Left lung (tissue), 10 donors: ENCODE measurements around the gene ATP6V1F. TPM values are rescaled to one million over a fixed set of nuclear protein-coding genes. Genes with fewer than 3 reads are reported as not detected.

Source experiments
- ATAC-seq: fragments of 200-7000 bp; cut with Tn5 transposase; one replicate; pipeline ENCODE4 v1.9.1; 2020; ENCODE audit warnings: moderate library complexity
- DNase-seq, 4 donors: peaks; one replicate each; pipeline ENCODE4 v3.0.0-alpha.2; 2013 to 2020
- H3K27ac ChIP-seq, 2 donors: fragments of 200-600 bp; sonication (generic) in 1 of 2; one replicate each; pipeline versions ENCODE4 v1.5.0 to v1.8.0; 2020 to 2021
- H3K27me3 ChIP-seq, 2 donors: fragments of 200-600 bp; sonication (generic) in 1 of 2; one replicate each; pipeline versions ENCODE4 v1.5.0 to v1.8.0; 2020 to 2021
- H3K36me3 ChIP-seq, 2 donors: fragments of 200-600 bp; sonication (generic) in 1 of 2; one replicate each; pipeline versions ENCODE4 v1.5.0 to v1.8.0; 2020 to 2021
- H3K4me1 ChIP-seq, 2 donors: fragments of 200-600 bp; one replicate each; pipeline ENCODE4 v1.8.0; 2021
- H3K4me3 ChIP-seq, 2 donors: fragments of 200-600 bp; sonication (generic) in 1 of 2; one replicate each; pipeline versions ENCODE4 v1.5.0 to v1.8.0; 2020 to 2021; ENCODE audit warnings: mild to moderate bottlenecking in 1 of 2
- H3K9me3 ChIP-seq, 2 donors: fragments of 200-600 bp; sonication (generic) in 1 of 2; one replicate each; pipeline versions ENCODE4 v1.5.0 to v1.8.0; 2020 to 2021
- intact Hi-C, 2 donors: fragments of 100-400 bp; cut with DNase I; formaldehyde crosslinking; loops; one replicate each; pipeline versions ENCODE4 v1.11.2 to v1.14.2; 2022
- polyA plus RNA-seq, 6 donors: library from polyadenylated mRNA; unstranded; fragments of 120-200 nt; gene quantifications; one replicate each; pipeline ENCODE4 v1.2.1, GENCODE V29; 2013; ENCODE audit not compliant: insufficient read length in 6 of 6
- total RNA-seq, 2 donors: library from RNA; stranded (reverse); fragmentation: NEBNext Ultra II Directional; extraction: Animal tissue kit (Norgen Biotek cat#: 25700); gene quantifications; one replicate each; pipeline ENCODE4 v1.2.1, GENCODE V29; 2021
- TF ChIP-seq, protein P1 (sequence below), 2 donors: fragments of 200-600 bp; sonication (generic) in 1 of 2; IDR thresholded peaks; one replicate each; pipeline versions ENCODE4 v1.5.0 to v1.8.0; 2021; ENCODE audit warnings: antibody characterized with exemption in 2 of 2
- donor health status: DM: no; HTN: yes; CAD: no.
- donor health status: DM: no; HTN: no; CAD: no.

The ATP6V1F gene
- total and polyA plus RNA-seq, 8 donors = 106 to 200 (median 111) TPM

DNA sequence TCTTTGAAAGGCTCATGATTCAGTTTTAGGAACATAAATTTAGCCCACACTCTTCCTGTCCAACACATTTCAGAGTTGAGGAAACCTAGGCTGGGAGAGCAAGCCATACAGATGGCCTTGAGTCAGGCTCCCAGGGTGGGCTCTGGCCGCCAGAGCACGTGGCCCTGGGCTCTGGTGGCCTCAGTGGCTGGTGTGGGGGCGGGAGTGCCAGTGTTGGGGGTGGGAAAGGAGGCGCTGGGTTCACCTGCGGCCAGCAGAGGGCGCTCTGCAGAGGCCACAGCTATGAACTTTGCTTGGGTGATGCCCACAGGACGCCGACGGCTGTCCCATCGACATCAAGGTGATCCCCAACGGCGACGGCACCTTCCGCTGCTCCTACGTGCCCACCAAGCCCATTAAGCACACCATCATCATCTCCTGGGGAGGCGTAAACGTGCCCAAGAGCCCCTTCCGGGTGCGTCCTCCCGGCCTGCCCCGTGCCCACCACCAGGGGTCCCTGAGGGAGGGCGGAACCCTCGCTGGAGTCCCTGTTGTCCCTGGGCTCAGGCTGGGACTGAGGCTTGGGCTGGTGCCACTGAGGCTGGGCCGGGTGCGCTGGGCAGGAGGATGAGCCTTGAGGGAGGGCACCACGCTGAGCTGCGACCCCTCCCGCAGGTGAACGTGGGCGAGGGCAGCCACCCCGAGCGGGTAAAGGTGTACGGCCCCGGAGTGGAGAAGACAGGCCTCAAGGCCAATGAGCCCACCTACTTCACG lies 20.6 kb upstream of the ATP6V1F start:
- Histone ChIP-seq H3K4me1 (no peaks in the 10 kb centered on the region), H3K27ac (no peak overlapping the region), H3K36me3 (no peaks in the 10 kb centered on the region), H3K4me3 (no peak overlapping the region), H3K9me3 (no peaks in the 10 kb centered on the region), H3K27me3 (no peaks in the 10 kb centered on the region)
- ATAC-seq (peak; percentile 73), DNase-seq (peak in 1 of 4 donors; percentile 87)
- TF ChIP-seq, protein P1, sequence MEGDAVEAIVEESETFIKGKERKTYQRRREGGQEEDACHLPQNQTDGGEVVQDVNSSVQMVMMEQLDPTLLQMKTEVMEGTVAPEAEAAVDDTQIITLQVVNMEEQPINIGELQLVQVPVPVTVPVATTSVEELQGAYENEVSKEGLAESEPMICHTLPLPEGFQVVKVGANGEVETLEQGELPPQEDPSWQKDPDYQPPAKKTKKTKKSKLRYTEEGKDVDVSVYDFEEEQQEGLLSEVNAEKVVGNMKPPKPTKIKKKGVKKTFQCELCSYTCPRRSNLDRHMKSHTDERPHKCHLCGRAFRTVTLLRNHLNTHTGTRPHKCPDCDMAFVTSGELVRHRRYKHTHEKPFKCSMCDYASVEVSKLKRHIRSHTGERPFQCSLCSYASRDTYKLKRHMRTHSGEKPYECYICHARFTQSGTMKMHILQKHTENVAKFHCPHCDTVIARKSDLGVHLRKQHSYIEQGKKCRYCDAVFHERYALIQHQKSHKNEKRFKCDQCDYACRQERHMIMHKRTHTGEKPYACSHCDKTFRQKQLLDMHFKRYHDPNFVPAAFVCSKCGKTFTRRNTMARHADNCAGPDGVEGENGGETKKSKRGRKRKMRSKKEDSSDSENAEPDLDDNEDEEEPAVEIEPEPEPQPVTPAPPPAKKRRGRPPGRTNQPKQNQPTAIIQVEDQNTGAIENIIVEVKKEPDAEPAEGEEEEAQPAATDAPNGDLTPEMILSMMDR (IDR thresholded peaks at IDR 0.05) = peak; percentile 69 to 79
- intact Hi-C loops = no loop called here

- DNase-seq (peak in 1 of 4 donors; percentile 76), ATAC-seq (no peak)
- Histone ChIP-seq H3K27me3 (no peaks in the 10 kb centered on the region), H3K9me3 (no peaks in the 10 kb centered on the region), H3K4me3 (no peak overlapping the region), H3K36me3 (no peaks in the 10 kb centered on the region), H3K4me1 (no peaks in the 10 kb centered on the region), H3K27ac (no peak overlapping the region)
- TF ChIP-seq, protein P1 (IDR thresholded peaks at IDR 0.05) = no peak
- intact Hi-C loops = no loop called here
Measured at GRCh38 chr7:128842674-128843641, 19.7 kb upstream of the ATP6V1F start.

- Histone ChIP-seq H3K4me3 (no peak overlapping the region), H3K27me3 (no peaks in the 10 kb centered on the region), H3K27ac (no peak overlapping the region), H3K36me3 (no peaks in the 10 kb centered on the region), H3K4me1 (no peaks in the 10 kb centered on the region), H3K9me3 (no peaks in the 10 kb centered on the region)
- intact Hi-C loops = no loop called here
- TF ChIP-seq, protein P1 (IDR thresholded peaks at IDR 0.05) = no peak
- DNase-seq = peak in 1 of 4 donors; percentile 51
- no peak for ATAC-seq
Measured at GRCh38 chr7:128843938-128844621, 18.6 kb upstream of the ATP6V1F start.

DNA sequence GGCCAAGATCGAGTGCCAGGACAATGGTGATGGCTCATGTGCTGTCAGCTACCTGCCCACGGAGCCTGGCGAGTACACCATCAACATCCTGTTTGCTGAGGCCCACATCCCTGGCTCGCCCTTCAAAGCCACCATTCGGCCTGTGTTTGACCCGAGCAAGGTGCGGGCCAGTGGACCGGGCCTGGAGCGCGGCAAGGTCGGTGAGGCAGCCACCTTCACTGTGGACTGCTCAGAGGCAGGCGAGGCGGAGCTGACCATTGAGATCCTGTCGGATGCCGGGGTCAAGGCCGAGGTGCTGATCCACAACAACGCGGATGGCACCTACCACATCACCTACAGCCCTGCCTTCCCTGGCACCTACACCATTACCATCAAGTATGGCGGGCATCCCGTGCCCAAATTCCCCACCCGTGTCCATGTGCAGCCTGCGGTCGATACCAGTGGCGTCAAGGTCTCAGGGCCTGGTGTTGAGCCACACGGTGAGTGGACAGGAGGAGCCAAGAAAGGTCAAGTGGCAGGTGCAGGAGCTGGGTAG lies 17.8 kb upstream of the ATP6V1F start:
- ATAC-seq = no peak
- peak in 1 of 4 donors; percentile 60 for DNase-seq
- intact Hi-C loops = no loop called here
- Histone ChIP-seq H3K9me3 (no peaks in the 10 kb centered on the region), H3K27me3 (no peaks in the 10 kb centered on the region), H3K4me3 (no peak overlapping the region), H3K36me3 (no peaks in the 10 kb centered on the region), H3K4me1 (no peaks in the 10 kb centered on the region), H3K27ac (no peak overlapping the region)
- TF ChIP-seq, protein P1 (IDR thresholded peaks at IDR 0.05) = no peak
